HCT116 (cell line): ENCODE measurements around the gene CAPN2. TPM values are rescaled to one million over a fixed set of nuclear protein-coding genes. Genes with fewer than 3 reads are reported as not detected.

ENCODE experiments used
- ATAC-seq: fragments of 200-7000 bp; cut with Tn5 transposase; 2 replicates; pipeline ENCODE4 v1.9.1; 2020; ENCODE audit warnings: mild to moderate bottlenecking, moderate library complexity
- BruUV-seq: library from RNA; stranded (reverse); fragments of 400-500 nt; replicated peaks from 2 replicates; lab custom pipeline; 2021; lab: Mats Ljungman, UMichigan
- CTCF ChIA-PET: fragments of 300-600 bp; sonication (Branson Sonifier 250); formaldehyde crosslinking; loops from one replicate; lab custom pipeline; 2021; ENCODE audit warnings: antibody characterized with exemption; lab: Charles Lee
- POLR2A ChIA-PET: fragments of 300-600, 350-600 bp; sonication (Branson Sonifier 250); formaldehyde crosslinking; loops from one replicate; lab custom pipeline; 2021; ENCODE audit warnings: antibody characterized with exemption; lab: Charles Lee
- RAD21 ChIA-PET, 2 experiments: fragments of 300-600 bp; sonication (Branson Sonifier 250); formaldehyde crosslinking; loops; one replicate each; lab custom pipeline; 2023; ENCODE audit warnings: low total read pairs in 2 of 2; ENCODE audit not compliant: uncharacterized antibody in 2 of 2, unreplicated experiment in 2 of 2, low non-redundant PET in 1 of 2; lab: Charles Lee
- DNase-seq: peaks from one replicate; pipeline ENCODE4 v3.0.0-alpha.2; 2010; ENCODE audit warnings: low read depth, low spot score
- H2AFZ ChIP-seq: fragments of 200-600 bp; shearing (Covaris generic), sonication (generic); 2 replicates; pipeline ENCODE4 v1.6.1; 2017; ENCODE audit warnings: low read depth, mixed run types, mixed read lengths, antibody characterized with exemption, low read length; ENCODE audit not compliant: poor library complexity, severe bottlenecking
- H3K27ac ChIP-seq: 2 replicates; pipeline ENCODE4 v1.5.1; 2012; ENCODE audit warnings: low read depth, low read length
- H3K27me3 ChIP-seq: fragments of 200-600 bp; sonication (generic); 2 replicates; pipeline ENCODE4 v1.6.1; 2016; ENCODE audit warnings: mixed run types, low read length, mixed read lengths; ENCODE audit not compliant: insufficient read depth
- H3K36me3 ChIP-seq, 2 experiments: fragments of 200-500 bp in 1 of 2; fragments of 200-600 bp in 1 of 2; sonication (Bioruptor generic) in 1 of 2; sonication (generic) in 1 of 2; 2 replicates each; pipeline versions ENCODE4 v1.5.1 to v1.6.1; 2014 to 2016; ENCODE audit warnings: low read length in 2 of 2, inconsistent platforms in 1 of 2, mixed read lengths in 1 of 2, mixed run types in 1 of 2; ENCODE audit not compliant: insufficient read depth in 2 of 2, control insufficient read depth in 1 of 2
- H3K4me1 ChIP-seq, 2 experiments: fragments of 200-600 bp in 1 of 2; sonication (generic) in 1 of 2; 2 replicates each; pipeline versions ENCODE4 v1.5.1 to v1.6.1; 2012 to 2017; ENCODE audit warnings: low read length in 2 of 2, inconsistent platforms in 1 of 2, mild to moderate bottlenecking in 1 of 2, mixed read lengths in 1 of 2, mixed run types in 1 of 2, moderate library complexity in 1 of 2; ENCODE audit not compliant: insufficient read depth in 2 of 2, control insufficient read depth in 1 of 2
- H3K4me2 ChIP-seq: fragments of 200-600 bp; sonication (generic); 2 replicates; pipeline ENCODE4 v1.6.1; 2017; ENCODE audit warnings: mixed run types, low read length, mixed read lengths
- H3K4me3 ChIP-seq, 2 experiments: fragments of 200-600 bp in 1 of 2; sonication (generic) in 1 of 2; replicated peaks in 1 of 2; 2 replicates each; pipeline ENCODE4 v1.5.1; 2011 to 2016; ENCODE audit warnings: low read length in 2 of 2, control low read depth in 1 of 2, low read depth in 1 of 2, mild to moderate bottlenecking in 1 of 2, mixed read lengths in 1 of 2, mixed run types in 1 of 2
- H3K79me2 ChIP-seq: fragments of 200-600 bp; sonication (generic); 2 replicates; pipeline ENCODE4 v1.6.1; 2017; ENCODE audit warnings: mild to moderate bottlenecking, mixed run types, low read length, moderate library complexity, mixed read lengths; ENCODE audit not compliant: insufficient read depth
- H3K9ac ChIP-seq: fragments of 200-600 bp; sonication (generic); 2 replicates; pipeline ENCODE4 v1.6.1; 2016; ENCODE audit warnings: low read length, mixed read lengths
- H3K9me2 ChIP-seq: fragments of 200-600 bp; sonication (generic), shearing (Covaris generic); 2 replicates; pipeline ENCODE4 v1.6.1; 2017; ENCODE audit warnings: mixed run types, mild to moderate bottlenecking, moderate library complexity; ENCODE audit not compliant: insufficient read depth
- H3K9me3 ChIP-seq, 2 experiments: fragments of 200-500 bp in 1 of 2; fragments of 200-600 bp in 1 of 2; sonication (Bioruptor generic) in 1 of 2; sonication (generic) in 1 of 2; 2 replicates each; pipeline ENCODE4 v1.6.1; 2014 to 2017; ENCODE audit warnings: low read length in 2 of 2, mixed read lengths in 2 of 2, inconsistent platforms in 1 of 2, low read depth in 1 of 2, mild to moderate bottlenecking in 1 of 2, mixed run types in 1 of 2, moderate library complexity in 1 of 2; ENCODE audit not compliant: control insufficient read depth in 1 of 2, insufficient read depth in 1 of 2
- H4K20me1 ChIP-seq: fragments of 200-600 bp; sonication (generic), shearing (Covaris generic); 2 replicates; pipeline ENCODE4 v1.6.1; 2017; ENCODE audit warnings: mixed run types, mild to moderate bottlenecking, moderate library complexity; ENCODE audit not compliant: insufficient read depth
- ATF3 ChIP-seq: IDR thresholded peaks from 2 replicates; pipeline ENCODE4 v1.6.1; 2012
- CEBPB ChIP-seq: IDR thresholded peaks from 2 replicates; pipeline ENCODE4 v1.6.1; 2012; ENCODE audit warnings: low read depth
- EGR1 ChIP-seq: IDR thresholded peaks from 2 replicates; pipeline ENCODE4 v1.6.1; 2012; ENCODE audit warnings: low read depth
- EZH2 ChIP-seq: fragments of 200-600 bp; sonication (generic); IDR thresholded peaks from 2 replicates; pipeline ENCODE4 v1.6.1; 2017; ENCODE audit warnings: antibody characterized with exemption, mixed run types
- FOSL1 ChIP-seq: IDR thresholded peaks from 2 replicates; pipeline ENCODE4 v1.6.1; 2012; ENCODE audit warnings: low read depth
- JUND ChIP-seq: IDR thresholded peaks from 2 replicates; pipeline ENCODE4 v1.6.1; 2012
- MAX ChIP-seq: IDR thresholded peaks from 2 replicates; pipeline ENCODE4 v1.6.1; 2012
- POLR2AphosphoS5 ChIP-seq: IDR thresholded peaks from 2 replicates; pipeline ENCODE4 v1.6.1; 2011; ENCODE audit warnings: mild to moderate bottlenecking, low read depth, low read length, moderate library complexity
- SP1 ChIP-seq: IDR thresholded peaks from 2 replicates; pipeline ENCODE4 v1.6.1; 2012; ENCODE audit warnings: low read depth
- TCF7L2 ChIP-seq: IDR thresholded peaks from 2 replicates; pipeline ENCODE4 v1.7.0; 2011; ENCODE audit warnings: borderline replicate concordance, inconsistent platforms; ENCODE audit not compliant: insufficient read depth, insufficient read length; ENCODE audit errors: extremely low read depth
- ZBTB33 ChIP-seq: IDR thresholded peaks from 2 replicates; pipeline ENCODE4 v1.6.1; 2011; ENCODE audit warnings: mild to moderate bottlenecking, low read length, moderate library complexity; ENCODE audit not compliant: insufficient replicate concordance; ENCODE audit errors: extremely low read depth
- ZFX ChIP-seq: fragments of 450-650 bp; IDR thresholded peaks from 2 replicates; pipeline ENCODE4 v1.6.1; 2017
- ZNF274 ChIP-seq: fragments of 200-500 bp; sonication (Bioruptor generic); IDR thresholded peaks from 2 replicates; pipeline ENCODE4 v1.6.1; 2014; ENCODE audit warnings: mild to moderate bottlenecking, low read depth, low read length, inconsistent platforms
- intact Hi-C: fragments of 100-400 bp; cut with micrococcal nuclease; formaldehyde crosslinking; loops from 2 replicates; pipeline ENCODE4 v1.10.0; 2022
- total RNA-seq: library from RNA; stranded (reverse); gene quantifications from one replicate; pipeline ENCODE4 v1.2.1, GENCODE V29; 2021; ENCODE audit not compliant: unreplicated experiment

Gene CAPN2
- total RNA-seq, 1 experiment from 2014 or later = 173 TPM

GRCh38 chr1:223720971-223721591 is 8.7 kb downstream of the CAPN2 start:
- CTCF ChIA-PET = interaction anchor here (1.9 kb wide), 1 partner anchor 13 kb away, joined by 4 read pairs; no protein-coding TSS in a partner anchor
- Histone ChIP-seq H3K27me3 (no peaks in the 10 kb centered on the region), H3K9ac (no peak overlapping the region; the same call in 1 of the 2 replicates), H3K4me3 (no peak overlapping the region), H2AFZ (no peak overlapping the region), H3K79me2 (peaks cover 98% of the 10 kb centered on the region), H3K9me2 (no peaks in the 10 kb centered on the region), H4K20me1 (no peaks in the 10 kb centered on the region)
- DNase-seq = no peak
- no TSS peak for BruUV-seq
- POLR2A ChIA-PET = no interaction called here
- no peak for ATAC-seq
- RAD21 ChIA-PET = no interaction called here
- TF ChIP-seq MAX = no peak
- TF ChIP-seq ATF3 = no peak
- no peak for TF ChIP-seq JUND
- TF ChIP-seq ZFX = no peak
- no peak for TF ChIP-seq EGR1
- no peak for TF ChIP-seq FOSL1
- no peak for TF ChIP-seq POLR2AphosphoS5
- no peak for TF ChIP-seq ZNF274
- no peak for TF ChIP-seq ZBTB33
- no peak for TF ChIP-seq TCF7L2
- no peak for TF ChIP-seq EZH2
- no peak for TF ChIP-seq SP1
- TF ChIP-seq CEBPB = no peak
- TF ChIP-seq, all 23 proteins: peak for 0
- no peak overlapping the region for H3K4me2 ChIP-seq
- peaks cover 8 to 73% of the 10 kb centered on the region in 2 experiments for H3K36me3 ChIP-seq
- no peaks in the 10 kb centered on the region for H3K9me3 ChIP-seq
- intact Hi-C loops = no loop called here
- peaks cover 20 to 89% of the 10 kb centered on the region in 2 experiments for H3K4me1 ChIP-seq
- peak overlapping the region; percentile 21; the same call in 1 of the 2 replicates for H3K27ac ChIP-seq
